Muscle of back (tissue), 13 donors: Measurements from ENCODE around the gene CBX4. TPM values are rescaled to one million over a fixed set of nuclear protein-coding genes. Genes with fewer than 3 reads are reported as not detected.

Experiments used
- DNase-seq, 3 donors: peaks; one replicate each; pipeline versions ENCODE4 v3.0.0 to v3.0.0-alpha.2; 2013
- long read RNA-seq, 9 donors: transcript quantifications; one replicate each; lab custom pipeline, GENCODE V29; 2026
- polyA plus RNA-seq, 10 donors: library from polyadenylated mRNA; unstranded; fragments of 120-200 nt; gene quantifications; one replicate each; pipeline ENCODE4 v1.2.1, GENCODE V29; 2013; ENCODE audit not compliant: insufficient read length in 10 of 10

Gene CBX4
- polyA plus RNA-seq: 10 to 100 TPM in 3 of 10 donors, 1 to 10 TPM in 7; 5.7 to 11.7 (median 8.3) TPM
- long read RNA-seq, donor 1, partial matches to known transcripts: 0 of 1 reads
- long read RNA-seq, donor 1, other reads (novel, unspliced or antisense): 0 of 1 reads
- long read RNA-seq, donor 2, partial matches to known transcripts: 0 of 3 reads
- long read RNA-seq, donor 2, other reads (novel, unspliced or antisense): 0 of 3 reads
- long read RNA-seq, donor 3: 0 reads
- long read RNA-seq, donor 4, partial matches to known transcripts: 0 of 2 reads
- long read RNA-seq, donor 4, other reads (novel, unspliced or antisense): 0 of 2 reads
- long read RNA-seq, donor 5, transcript CBX4-201 (5 exons, 2,664 nt): major isoform, 5 of 5 reads
- long read RNA-seq, donor 5, partial matches to known transcripts: 0 of 5 reads
- long read RNA-seq, donor 5, other reads (novel, unspliced or antisense): 0 of 5 reads
- long read RNA-seq, donor 6, partial matches to known transcripts: 0 of 2 reads
- long read RNA-seq, donor 6, other reads (novel, unspliced or antisense): 0 of 2 reads
- long read RNA-seq, donor 7: 0 reads
- long read RNA-seq, donor 8, partial matches to known transcripts: 0 of 3 reads
- long read RNA-seq, donor 8, other reads (novel, unspliced or antisense): 0 of 3 reads
- long read RNA-seq, donor 9: 0 reads

- DNase-seq: peak; percentile 95 to 96 (median 96)
These were observed at the start of gene CBX4 for GRCh38 chr17:79839356-79840268. TSS of gene CBX4 (minus strand) at chr17:79839440. CDS start at chr17:79839251, 189 bp downstream.

GRCh38 chr17:79888009-79888540 is 48.8 kb upstream of the CBX4 start:
- no peak for DNase-seq

- no peak for DNase-seq
These were observed 48.3 kb upstream of the CBX4 start for GRCh38 chr17:79887451-79887991.

- no peak for DNase-seq
These were observed 44.0 kb upstream of the CBX4 start for GRCh38 chr17:79883202-79883601.

GRCh38 chr17:79878329-79878947 is 39.2 kb upstream of the CBX4 start:
- no peak for DNase-seq

GRCh38 chr17:79877041-79877440 is 37.8 kb upstream of the CBX4 start:
- no peak for DNase-seq

GRCh38 chr17:79875511-79875910 is 36.3 kb upstream of the CBX4 start:
- no peak for DNase-seq

- no peak for DNase-seq
These were observed 35.2 kb upstream of the CBX4 start for GRCh38 chr17:79874329-79874981.

DNA sequence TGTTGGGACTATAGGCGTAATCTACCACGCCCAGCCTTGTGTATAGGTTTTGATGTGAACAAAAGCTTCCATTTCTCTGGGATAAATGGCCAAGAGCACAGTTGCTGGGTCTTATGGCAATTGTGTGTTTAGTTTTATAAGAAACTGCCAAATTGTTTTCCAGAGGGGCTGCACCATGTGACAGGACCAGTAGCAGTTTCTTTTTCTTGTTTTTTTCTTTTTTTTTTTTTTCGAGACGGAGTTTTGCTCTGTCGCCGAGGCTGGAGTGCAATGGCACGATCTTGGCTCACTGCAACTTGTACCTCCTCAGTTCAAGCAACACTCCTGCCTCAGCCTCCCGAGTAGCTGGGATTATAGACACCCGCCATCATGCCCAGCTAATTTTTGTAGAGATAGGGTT is 34.3 kb upstream of the CBX4 start:
- no peak for DNase-seq

DNA sequence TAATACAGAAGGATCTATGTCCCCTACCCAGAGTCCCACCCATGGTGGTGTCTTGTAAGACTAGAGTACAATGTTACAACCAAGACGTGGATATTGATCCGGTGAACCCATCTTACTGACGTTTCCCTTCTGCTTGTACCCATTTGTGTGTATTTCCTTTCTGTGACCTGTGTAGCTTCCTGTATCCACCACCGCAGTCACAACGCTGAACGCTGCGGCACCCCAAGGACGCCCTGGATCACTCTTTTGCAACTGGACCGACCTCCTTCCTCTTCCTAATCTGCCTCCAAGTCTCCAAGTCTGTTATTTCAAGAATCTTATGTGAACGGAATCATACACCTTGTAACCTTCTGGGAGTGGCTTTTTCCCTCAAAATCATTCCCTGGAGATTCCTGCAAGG is 33.5 kb upstream of the CBX4 start:
- DNase-seq: no peak

DNA sequence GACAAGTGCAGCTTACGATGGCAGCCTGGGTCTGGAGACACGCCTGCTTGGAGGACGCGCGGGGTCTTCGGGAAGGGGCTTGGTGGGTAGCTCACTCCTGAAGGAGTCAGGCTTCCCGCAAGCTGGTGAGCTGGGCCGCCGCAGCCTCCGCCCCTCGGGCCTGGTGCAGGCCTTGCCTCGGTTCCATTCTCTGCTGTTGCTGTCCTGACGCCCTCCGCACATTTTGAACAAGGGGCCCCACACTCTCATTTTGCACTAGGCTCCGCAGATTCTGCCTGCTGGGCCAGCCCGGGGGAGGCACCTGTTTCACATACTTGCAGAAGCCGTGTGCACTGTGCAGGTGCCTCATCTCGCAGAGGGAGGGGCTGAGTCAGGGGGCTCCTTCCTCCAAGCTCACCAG is 31.9 kb upstream of the CBX4 start:
- DNase-seq: no peak

- DNase-seq: no peak
These were observed 31.3 kb upstream of the CBX4 start for GRCh38 chr17:79870540-79870939.

DNA sequence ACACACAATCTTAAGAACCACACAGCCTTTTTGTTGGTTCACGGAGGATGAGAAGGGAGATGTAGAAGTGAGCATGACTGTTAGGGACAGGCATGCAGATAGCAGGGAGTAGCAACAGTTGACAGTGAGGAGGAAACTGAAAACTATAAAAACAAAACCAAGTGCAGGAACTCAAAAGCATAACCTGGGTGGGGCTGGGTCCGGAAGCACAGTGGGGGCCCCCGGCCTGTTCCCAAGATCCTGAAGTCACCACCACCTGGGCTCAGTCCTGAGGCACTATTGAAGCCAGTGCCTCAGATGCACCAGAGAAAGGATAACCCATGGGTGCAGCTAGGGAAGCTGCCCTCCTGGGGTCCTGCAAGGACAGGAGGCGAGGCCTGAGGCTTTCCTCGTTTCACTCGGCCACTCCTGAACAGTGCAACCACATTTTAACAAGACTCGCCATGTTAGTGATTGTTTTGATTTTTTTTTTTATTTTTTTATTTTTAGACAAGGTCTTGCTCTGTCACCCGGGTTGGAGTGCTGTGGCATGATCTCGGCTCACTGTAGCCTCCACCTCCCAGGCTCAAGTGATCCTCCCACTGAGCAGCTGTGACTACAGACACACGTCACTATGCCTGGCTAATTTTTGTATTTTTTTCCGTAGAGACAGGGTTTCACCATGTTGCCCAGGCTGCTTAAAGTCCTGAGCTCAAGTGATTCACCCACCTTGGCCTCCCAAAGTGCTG is 27.7 kb upstream of the CBX4 start:
- no peak for DNase-seq

DNA sequence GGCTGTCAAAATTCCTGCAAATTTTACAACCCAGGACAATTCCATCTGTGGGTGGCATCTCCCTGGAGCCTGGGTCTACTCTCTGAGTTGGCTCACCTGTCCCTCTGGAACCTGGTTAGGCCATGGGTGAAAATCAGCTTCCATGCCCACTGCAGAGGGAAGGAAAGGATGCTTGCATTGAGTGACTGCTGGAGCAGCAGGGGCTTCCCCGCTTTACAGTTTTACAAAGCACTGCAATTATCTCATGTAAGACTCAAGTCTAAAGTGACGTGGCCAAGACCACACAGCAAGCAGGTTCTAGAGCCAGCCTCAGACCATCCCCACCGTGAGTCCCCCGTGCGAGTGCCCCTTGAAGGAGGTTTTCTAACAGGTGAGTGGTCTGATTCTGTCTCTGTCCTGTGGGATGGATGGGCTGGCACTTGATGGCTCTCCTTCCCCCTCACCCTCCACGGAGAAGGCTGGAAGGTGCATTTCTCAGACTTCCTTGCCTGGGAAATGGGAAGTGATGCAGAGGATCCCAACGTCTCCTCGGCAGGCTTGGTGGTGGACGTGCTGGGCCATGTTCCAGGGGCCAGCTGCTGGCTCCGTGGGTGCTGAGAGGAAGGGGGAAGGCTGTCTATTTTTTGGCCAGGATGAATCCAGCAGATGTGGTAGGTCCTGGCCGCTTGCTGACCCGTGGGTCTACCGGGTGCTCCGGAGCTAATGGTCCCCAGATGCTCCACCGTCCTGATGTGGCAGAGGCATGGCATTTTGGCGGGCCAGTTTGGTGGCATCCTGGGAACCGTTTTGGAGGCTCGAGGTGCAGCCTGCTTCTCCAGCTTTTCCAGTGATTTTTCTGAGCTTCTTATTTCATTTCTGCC is 26.3 kb upstream of the CBX4 start:
- DNase-seq: no peak

GRCh38 chr17:79864617-79865250 is 25.5 kb upstream of the CBX4 start:
- DNase-seq: no peak

DNA sequence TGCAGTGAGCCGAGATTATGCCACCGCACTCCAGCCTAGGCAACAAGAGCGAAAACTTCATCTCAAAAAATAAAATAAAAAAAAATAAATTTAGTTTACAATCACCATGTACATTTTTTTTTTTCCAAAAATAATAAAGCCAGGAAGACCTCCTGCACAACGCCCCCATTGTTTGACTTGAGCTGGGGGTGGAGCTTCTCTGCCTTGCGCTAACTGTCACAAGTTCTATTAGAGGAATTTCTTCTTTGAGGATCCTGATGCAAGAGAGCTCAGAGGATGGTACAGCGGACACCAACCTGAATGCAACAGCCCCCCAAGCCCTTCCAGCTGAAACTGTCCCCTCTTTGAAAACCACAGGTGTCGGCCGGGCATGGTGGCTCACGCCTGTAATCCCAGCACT is 24.9 kb upstream of the CBX4 start:
- DNase-seq: no peak

DNA sequence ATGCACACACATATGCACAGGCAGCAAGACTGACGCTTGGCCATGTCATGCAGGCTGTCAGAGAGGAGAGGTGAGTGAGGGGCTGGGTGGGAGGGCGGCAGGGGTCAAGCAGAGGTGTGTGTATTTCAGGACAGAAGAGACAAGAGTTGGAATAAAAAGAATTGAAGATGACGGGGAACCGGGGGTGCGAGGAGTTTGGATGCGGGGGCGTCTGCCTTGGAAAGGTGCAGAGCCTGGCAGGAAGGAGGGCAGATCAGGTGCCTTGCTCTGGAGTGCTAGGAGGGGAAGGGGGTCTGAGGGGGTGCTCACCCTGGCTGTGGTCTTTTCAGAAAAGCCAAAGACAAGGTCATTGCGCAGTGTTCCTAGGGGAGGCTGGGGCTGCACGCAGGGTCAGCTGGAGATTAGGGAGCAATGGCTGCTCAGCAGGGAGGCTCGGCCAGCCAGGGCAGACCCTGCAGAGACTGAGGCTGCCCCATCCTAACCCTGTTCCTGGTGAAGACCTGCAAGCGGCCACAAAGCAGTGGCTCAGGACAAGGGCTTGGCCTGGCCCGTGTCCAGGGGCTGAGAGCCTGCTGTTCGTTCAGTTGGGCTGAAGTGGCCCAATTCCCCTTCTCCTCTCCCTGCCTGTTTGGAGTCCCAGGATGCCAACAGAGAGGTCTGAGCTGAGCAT is 23.7 kb upstream of the CBX4 start:
- no peak for DNase-seq

DNA sequence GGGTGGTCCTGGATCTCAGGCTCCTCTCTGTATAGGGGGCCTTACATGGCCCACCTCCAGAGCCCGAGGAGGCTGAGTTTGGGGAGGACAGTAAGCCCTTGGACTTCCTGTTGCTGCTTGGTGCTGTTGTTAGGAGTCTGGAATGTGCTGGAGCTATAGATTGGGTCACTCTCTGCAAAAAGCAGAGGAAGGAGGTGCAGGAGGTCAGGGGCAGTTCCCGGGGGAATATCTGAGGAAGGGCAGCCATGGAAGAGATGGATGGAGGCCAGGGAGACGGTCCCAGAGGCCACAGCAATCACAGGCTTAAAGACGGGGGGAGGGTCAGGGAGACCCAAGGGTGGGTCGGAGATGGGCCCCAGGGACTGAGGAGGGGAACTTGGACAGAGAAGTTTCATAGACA is 23.0 kb upstream of the CBX4 start:
- DNase-seq: no peak
